SK-N-DZ (cell line): ENCODE measurements around the gene CSTF2. TPM values are rescaled to one million over a fixed set of nuclear protein-coding genes. Genes with fewer than 3 reads are reported as not detected.
"Not testable (repeated sequence)": the region's sequence is repeated elsewhere in the genome, so short reads cannot be mapped to it uniquely, and the experiment has no call there.

Source experiments
- DNase-seq: peaks from one replicate; pipeline ENCODE4 v3.0.0-alpha.2; 2015; ENCODE audit warnings: low spot score
- polyA plus RNA-seq, 2 experiments: library from polyadenylated mRNA; depleted of rRNA; stranded (reverse); fragments of >200 nt; gene quantifications; 2 replicates each; pipeline ENCODE4 v1.2.3, GENCODE V29; 2014

CSTF2 gene, protein sequence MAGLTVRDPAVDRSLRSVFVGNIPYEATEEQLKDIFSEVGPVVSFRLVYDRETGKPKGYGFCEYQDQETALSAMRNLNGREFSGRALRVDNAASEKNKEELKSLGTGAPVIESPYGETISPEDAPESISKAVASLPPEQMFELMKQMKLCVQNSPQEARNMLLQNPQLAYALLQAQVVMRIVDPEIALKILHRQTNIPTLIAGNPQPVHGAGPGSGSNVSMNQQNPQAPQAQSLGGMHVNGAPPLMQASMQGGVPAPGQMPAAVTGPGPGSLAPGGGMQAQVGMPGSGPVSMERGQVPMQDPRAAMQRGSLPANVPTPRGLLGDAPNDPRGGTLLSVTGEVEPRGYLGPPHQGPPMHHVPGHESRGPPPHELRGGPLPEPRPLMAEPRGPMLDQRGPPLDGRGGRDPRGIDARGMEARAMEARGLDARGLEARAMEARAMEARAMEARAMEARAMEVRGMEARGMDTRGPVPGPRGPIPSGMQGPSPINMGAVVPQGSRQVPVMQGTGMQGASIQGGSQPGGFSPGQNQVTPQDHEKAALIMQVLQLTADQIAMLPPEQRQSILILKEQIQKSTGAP
- polyA plus RNA-seq (2014; cell fraction: cytosol; rRNA removed) = 29.1 and 31.6 TPM in 2 replicates
- polyA plus RNA-seq (2014; cell fraction: nucleus; rRNA removed) = 29.0 and 31.8 TPM in 2 replicates

DNA sequence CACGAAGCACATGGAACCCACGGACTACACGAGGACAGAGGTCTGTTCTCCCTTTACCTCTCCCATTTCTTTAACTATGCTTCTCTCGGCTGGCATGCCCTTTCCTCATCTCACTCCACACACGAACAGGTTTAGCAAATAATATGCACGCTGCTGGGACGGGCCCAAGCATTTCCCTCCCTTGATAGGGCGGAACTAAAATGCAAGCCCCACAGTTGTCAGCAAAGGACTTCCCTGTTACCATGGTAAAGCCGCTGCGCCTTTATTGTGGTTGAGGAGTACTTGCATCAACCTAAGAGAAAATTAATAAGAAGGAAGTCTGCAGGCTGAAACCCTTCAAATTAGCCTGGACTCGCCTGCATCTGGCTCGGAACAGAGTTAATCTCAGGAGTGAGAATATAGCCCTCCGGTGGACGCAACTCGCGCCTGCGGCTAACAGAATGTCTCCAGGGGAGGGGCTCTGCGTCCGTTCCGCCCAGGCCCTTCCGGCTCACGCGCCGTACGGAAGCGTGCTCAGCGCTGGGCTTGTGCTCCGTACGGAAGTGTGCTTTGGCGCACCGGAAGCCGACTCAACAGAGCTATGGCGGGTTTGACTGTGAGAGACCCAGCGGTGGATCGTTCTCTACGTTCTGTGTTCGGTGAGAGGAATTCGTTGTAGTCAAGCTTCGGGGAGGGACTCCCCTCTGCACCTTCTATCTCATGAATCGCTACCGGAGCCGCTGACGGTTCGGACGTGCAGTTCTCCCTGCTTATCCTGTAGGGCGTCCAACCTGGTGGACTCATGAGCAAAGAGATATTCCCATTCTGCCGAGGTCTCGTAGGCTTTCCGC is at the start of gene CSTF2:
CSTF2 (plus strand) TSS at position 555 of the 830 bp plus-strand sequence; CDS start at position 581, 26 bp downstream.
- DNase-seq = peak; percentile 82

DNA sequence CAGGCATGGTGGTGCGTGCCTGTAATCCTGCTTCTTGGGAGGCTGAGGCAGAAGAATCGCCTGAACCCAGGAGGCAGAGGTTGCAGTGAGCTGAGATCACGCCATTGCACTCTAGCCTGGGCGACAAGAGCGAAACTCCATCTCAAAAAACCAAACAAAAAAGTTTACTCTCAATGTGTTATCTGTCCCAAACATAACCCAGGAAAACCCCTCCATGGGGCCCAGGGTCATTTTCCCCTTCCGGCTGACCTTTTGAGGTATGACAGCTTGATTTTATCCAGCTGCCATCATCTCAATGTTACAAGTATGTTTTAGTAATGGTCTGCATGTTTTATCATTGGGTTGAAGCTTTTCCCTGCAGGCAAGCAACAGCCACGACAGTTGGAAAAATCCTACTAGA is 23.8 kb upstream of the CSTF2 start:
- not testable (repeated sequence) for DNase-seq

DNA sequence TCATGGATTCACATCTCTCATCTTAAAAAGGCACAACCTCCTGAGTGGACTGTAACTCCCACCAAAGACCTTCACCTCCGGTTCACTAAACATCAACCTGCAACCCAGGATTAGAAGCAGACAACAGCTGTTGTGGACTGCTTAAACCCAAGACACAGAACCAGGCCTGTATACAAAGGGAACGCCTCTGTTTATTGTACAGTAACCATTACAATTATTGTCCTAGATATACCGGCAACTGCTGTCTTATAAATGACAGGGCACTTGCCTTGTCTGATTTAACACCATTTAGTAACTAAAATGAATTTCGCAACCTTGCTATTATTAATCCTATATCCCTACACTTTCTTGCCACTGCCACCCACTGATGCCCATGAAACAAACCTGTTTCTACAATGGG is 22.8 kb upstream of the CSTF2 start:
- DNase-seq = no peak

DNA sequence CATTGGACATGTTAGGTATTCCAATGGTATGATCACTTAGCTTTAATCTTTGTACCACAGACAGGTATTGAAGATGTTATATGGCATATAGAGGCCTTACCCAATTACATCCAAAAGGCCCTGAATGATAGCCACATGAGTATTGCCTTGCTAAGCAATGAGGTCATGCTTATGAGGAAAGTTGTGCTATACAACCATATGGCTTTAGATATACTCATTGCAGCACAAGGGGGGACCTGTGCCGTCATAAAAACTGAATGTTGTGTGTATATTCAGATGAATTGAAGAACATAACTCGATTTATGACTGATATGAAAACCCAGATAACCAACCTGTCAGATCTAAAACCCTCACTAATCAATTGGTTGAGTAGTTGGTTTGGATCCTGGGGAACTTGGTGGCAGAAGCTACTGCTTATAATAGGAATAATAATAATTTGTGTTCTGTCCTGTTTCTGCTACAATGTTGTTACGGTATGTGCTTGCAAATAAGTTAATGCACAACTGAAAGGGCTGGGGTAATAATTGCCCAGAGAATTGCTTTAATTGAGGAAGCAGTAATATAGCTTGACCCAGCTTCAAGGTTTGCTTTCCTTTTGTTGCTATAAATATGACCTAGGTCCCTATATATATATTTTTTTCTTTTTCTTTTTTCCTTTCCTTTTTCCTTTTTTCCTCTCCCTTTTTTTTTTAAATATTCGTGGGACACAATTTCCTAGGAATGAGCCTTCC is 21.5 kb upstream of the CSTF2 start:
- DNase-seq = no peak

DNA sequence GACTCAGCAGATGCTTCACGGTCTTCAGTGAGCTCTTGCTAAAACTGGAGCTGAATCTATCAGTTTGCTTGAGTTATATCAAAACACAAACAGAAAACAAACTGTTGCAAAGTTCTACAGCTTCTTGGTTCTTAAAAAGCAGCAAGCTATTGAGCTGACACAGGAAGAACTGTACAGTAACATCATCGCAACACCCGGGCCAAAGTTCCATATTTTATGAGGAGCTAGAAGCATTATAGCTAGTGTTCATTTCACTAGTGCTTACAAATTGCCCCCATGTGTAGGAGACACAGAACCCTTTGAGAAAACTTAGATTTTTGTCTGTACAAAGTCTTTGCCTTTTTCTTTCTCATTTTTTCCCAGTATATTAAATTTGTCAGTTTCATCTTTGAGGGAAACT is 17.3 kb upstream of the CSTF2 start:
- no peak for DNase-seq

DNA sequence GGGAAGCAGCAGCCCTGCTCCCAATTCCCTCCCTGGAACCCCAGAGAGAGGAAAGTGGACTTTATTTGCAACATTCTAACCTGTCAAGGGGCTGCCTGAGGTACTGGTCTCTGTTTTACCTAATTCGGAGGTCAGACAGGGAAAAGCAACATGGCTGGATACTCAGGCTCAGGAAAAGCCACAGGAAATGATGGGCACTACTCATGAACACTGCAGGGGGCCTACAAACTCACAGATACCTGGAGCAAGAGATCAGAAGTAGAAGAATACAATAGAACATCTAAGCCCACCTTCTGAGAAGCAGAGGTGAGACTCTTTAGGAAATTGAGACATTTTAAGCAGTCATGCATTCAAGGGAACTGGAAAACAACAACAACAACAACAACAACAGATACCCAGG is 15.4 kb upstream of the CSTF2 start:
- no peak for DNase-seq

DNA sequence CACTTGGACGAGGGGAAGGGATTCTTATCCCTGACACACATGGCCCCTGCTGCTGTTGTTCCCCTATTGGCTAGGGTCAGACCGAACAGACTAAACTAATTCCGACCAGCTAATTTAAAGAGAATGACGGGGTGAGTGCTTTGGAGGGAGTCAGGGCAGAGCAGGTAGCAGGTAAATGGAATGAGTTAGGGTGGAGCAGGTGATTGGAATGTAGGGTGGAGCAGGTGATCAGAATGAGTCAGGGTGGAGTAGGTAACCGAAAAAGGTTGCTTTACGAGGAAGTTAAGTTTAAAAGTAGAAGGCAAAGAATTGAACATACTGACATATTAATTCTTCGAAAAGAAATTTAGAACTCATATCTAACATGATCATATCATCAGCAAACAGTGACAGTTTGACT is 11.9 kb upstream of the CSTF2 start:
- not testable (repeated sequence) for DNase-seq

DNA sequence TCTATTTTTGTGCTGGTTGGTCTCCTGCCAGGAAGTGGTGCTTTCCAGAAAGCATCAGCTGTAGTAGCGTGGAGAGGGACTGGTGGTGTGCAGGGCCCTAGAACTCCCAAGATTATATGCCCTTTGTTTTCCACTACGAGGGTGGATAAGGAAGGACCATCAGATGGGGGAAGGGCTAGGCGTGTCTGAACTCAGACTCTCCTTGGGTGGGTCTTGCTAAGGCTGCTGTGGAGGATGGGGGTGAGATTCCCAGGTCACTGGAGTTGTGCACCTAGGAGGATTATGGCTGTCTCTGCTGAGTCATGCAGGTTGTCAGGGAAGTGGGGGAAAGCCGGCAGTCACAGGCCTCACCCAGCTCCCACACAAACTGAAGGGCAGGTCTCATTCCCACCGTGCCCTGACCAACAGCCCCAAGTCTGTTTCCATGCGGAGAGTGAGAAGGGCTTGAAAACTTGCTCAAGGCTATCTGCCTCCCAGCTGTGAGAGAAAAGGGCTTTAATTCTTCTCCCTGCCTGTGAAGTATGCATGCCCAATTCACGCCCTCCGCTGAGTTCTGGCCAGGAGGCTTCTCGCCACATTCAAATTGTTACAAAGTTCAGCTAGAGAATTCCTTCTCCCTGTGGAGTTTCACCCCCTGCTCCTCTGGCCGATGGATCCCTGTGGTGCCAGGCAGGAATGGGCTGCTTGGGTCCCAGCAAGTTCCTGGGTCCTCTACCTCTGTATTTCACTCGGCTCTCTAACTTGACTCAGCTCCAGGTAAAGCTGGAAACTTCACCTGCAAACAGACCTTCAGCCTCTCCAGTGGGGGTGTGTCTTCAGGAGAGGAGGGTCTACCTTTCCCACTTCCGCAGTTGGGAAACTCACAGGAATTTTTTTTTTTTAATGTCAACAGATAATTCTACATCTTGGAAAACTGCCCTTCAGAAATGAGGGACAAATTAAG is 7.7 kb upstream of the CSTF2 start:
- DNase-seq = no peak

DNA sequence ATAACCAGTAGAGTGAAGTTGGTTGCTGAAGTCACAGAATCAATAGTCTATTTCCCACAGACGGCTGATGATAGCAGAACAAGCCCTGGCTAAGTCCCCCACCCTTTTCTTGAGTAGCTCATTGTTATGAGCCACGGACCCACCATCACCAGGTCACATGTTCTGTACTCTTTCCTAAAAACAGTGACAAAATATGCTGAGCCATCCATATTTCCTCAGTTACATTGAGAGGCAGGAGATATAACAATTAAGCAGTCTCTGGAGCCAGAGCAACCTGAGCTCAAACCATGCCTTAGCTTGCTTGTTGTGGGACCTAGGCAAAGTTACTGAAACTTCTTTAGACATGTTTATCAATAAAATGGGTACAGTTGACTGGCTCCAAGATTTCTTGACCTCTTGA is 2.9 kb upstream of the CSTF2 start:
- no peak for DNase-seq

DNA sequence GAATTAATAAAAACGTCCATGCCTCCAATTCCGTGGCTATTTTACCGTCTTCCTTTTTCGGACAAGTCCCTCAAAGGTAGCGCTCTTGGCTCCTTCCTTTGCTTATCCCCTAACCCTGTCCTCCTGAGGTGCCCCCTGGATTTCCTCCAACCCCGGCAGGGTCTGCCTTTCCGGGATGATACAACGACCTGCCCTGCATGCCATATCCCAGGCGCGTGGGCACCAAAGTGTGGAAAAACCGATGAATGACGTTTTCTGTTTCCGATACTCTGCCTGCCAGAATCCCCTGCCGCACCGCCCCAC is 706 bp upstream of the CSTF2 start:
- no peak for DNase-seq

DNA sequence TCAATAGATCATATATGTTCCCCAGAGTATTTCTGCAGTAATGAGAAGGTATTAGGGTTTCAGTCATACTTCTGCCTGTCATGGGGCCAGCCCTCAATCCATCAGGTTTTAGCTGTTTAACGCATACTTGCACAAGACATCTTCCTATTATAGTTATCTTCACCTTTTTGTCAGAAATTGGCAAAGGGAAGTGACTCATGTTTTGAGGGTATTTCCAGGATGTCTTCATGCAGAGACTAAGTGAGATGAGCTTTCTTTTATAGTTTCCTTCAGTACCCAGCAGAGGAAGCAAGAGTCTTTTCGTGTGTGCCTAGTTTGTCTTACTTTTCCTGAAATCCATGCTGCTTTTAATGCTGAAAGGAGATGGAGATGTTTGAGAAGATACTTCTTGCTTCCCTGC is 9.5 kb downstream of the CSTF2 start:
- DNase-seq = no peak

DNA sequence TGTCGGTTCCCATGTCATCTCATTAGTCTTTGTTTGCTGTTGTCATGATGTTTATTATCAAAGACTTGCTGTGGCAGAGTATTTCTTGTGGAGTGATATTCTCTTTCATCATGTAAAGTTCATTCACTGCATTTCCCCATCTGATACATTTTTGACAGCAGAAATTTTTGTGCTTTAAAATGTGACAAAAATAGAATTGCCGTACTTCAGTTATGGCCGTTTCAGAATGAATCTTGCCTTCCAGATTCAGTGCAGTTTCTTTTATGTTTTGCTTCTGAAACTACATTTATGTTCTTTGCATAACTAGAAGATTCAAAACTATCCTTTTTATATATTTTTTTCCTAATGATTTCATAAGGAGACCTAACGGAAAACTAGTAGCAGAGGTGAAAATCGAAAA is 10.0 kb downstream of the CSTF2 start:
- no peak for DNase-seq

DNA sequence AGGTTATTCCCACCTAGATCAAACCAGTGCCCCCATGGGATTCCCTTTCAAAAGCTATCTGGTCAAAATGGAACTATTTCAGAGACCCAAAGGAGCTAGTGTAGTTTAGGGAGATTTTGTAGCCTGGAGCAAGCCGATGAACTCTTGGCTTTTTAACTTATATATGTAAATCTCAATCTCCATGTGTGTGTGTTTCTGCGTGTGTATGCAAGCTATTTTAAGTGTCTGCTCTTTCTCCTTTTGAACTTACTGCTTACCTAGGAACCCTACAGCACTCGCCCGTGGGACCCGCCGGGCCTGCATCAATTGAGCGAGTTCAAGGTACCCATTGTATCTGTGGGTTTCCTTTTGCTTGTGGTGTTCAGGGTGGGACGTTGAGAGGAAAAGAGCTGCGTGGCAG is 10.4 kb downstream of the CSTF2 start:
- no peak for DNase-seq

DNA sequence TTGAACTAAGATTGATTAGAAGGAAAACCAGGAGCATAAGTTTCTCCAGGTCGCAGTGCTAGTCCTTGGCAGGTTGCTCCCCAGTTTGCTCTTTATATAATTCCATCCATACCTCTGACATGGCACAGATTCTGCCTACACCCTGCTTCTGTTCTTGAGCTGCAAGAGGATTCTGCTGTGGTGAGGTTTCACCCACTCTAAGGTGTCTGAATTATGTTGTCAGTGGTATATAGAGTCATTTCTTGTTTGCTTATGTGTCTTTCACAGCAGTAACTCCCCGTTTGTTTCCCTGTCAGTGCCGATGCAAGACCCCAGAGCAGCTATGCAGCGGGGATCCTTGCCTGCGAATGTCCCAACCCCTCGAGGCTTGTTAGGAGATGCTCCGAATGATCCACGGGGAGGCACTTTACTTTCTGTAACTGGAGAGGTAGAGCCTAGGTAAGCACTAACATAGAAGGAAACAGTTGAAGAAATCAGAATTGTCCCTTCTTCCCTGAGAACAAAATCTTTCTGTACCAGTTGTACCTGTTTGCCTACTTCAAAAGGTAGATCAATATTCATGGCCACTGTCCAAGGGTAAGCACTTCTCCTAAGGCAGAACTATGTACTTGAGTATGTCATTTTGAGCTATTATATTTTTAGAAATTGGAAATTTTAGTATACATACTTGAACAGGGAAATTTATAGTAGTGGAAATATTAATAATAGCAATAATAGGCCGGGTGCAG is 11.2 kb downstream of the CSTF2 start:
- DNase-seq = no peak

DNA sequence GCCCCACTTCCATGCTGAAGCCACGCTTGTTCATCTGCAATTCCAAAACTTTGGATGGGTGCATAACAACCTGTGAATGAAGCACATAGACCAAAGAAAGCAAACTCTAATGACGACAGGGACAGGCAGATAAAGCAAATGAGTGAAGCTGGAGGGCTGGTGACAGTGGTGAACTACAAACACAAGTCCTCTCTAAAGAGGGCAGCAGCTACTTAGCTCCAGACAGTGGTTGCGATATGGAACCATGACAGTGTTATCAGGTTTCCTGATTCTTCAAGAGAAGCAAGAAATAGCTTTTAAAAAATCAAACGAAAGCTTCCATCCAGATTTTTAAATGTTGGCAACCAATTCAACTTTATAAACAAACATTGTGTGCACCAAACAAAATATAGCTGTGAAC is 30.1 kb downstream of the CSTF2 start:
- DNase-seq = no peak

DNA sequence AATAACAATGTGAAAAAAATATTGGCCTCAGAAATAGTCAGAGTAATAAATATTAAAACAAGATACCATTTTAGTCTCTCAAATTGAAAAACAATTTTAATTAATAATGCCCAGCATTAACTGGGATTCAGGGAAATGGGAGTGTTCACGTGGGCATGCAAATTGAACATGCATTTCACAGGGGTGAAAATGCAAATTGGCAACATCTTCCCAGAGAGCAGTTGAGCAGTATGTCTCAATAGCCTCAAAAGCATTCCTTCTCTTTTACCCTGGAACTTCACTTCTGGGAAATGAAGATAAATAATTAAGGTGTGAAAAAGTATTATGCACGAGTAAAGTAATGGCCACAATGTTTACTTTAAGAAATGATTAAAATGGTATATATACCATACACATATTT is 32.6 kb downstream of the CSTF2 start:
- no peak for DNase-seq

DNA sequence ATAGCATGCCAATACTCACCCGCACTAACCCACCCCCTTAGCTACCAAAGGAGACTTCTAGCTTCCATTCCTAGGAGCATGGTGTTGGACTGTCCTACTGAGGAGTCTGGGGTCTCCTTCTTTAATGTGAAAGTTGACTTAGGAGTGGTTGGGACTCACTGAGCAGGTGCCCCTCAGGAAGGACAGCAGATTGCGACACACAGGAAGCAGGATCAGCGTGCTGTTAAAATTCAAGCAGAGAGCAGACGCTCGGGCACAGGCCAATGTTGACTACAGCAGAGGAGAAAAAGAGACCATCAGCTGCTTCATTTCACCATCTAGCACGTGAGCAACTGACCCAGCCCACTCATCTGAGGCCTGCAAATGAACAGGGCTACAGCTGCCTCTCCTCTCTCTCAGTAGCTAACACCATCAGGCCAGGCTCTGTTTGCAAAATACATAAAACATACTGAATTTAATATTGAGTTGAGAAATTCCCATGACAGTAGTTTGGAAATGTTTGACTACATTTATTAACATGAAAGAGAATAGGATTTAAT is 43.2 kb downstream of the CSTF2 start:
- no peak for DNase-seq

DNA sequence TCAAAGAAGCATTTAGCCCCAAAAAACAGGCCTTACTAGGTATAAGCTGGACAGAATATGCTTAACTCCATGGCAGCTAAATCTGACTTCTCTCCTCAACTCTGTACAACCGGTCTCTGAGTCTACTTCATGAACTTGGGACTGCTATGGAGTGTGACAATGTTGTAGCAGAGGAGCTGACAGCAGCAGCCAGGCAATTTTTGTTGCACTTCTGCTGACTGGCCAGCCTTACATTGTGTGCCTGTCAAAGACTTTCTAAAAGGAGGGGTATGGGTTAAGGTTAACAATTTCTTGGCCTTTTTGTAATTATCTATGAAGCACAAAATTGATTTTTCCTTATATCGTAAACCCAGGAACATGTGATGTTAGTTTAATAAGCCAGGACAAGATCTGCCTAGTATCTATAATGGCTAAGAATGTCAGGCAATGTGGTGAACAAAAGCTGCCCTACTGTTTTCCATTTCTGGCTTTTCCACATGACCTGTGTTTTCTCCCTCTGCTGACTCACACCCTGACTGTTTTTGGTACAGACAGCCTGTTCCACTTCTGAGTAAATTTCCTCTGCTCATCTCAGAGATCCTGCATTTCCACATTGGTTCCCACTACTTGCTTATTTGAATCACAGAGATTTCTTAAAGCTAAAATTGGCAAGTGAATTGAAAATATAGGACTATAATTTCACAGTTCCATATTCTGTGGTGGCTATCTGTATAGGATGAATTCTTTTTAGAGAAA is 44.6 kb downstream of the CSTF2 start:
- DNase-seq = no peak

DNA sequence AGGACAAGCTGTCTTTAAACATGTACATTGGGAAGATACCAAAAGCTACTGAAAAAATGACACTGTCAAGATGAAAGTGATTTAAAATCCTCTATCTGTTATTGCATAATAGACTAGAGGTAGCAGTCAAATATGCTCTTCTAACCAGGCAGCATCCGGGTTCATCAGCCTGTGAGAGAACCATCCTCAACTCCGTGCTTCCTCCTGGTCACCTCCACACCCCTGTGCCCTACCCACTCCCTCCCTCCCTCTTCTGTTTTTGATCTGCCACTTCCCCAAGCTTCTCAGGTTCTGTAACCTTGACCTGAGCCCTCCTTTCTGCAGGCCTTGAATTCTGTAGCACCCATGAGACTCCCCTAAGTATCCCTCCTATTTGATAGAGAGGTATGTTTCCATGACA is 48.1 kb downstream of the CSTF2 start:
- DNase-seq = no peak
